Kidney capillary endothelial cell (primary cell): Measurements from ENCODE around the gene ATP6V1B1.
A peak's percentile ranks its signal among the peaks of the same experiment; 100 is the strongest.

ENCODE experiments used
- DNase-seq: peaks from one replicate; pipeline ENCODE4 v3.0.0-alpha.2; 2018; ENCODE audit warnings: low spot score

Gene ATP6V1B1

DNA sequence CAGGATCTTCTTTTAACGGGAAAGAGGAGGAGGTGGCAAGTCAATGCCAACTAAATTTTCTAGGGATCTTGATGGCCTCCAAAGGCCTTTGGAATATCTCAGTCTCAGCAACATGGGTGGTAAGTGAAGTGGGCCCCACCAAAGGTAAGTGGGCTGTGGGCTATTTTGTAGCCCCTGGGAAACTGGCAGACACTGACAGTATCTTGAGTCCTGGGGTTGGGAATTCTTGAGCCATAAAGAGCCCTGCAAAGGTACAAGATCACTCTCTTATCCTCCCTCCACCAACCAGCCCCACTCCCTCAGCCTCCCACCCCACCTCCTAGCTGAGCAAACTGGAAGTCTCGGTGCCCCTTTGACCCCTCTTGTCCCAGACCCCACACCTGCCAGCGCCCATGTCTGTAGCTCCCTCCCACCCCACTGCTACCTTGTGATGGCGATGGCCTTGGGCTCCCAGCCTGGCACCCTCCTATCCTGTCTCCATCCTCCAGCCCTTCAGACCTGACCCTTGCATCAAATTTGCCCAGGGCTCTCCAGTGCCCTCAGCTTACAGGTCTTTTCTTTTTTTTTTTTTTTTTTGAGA, 8.5 kb downstream of the ATP6V1B1 start:
- no peak for DNase-seq

DNA sequence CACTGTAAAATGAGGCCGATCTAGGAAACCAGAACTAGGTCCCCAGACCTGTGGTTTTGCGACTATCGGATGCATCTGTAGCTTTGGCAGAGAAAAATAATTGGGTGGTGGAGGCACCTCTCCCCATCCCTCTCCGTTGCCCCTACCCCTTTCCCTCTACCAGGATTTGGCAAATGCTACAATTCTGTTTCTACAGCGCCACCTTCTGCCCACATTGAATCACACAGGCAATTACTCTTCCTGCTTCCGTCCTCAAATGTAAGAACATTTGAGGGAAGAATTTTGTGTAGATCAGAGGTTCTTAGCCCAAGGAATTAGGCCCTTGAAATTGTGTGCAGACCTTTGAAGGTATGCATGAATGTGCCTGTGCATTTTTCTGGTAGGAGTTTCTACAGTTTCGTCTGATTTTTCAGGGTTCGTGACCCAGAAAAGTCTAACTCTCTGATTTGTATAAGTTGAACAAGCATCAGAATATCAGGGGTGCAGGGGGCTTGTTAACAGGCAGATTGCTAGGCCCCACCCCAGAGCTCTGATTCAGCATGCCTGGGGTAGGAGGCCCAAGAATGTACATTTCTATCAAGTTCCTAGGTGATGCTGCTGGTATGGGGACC, 11.2 kb downstream of the ATP6V1B1 start:
- peak; percentile 49 for DNase-seq

DNA sequence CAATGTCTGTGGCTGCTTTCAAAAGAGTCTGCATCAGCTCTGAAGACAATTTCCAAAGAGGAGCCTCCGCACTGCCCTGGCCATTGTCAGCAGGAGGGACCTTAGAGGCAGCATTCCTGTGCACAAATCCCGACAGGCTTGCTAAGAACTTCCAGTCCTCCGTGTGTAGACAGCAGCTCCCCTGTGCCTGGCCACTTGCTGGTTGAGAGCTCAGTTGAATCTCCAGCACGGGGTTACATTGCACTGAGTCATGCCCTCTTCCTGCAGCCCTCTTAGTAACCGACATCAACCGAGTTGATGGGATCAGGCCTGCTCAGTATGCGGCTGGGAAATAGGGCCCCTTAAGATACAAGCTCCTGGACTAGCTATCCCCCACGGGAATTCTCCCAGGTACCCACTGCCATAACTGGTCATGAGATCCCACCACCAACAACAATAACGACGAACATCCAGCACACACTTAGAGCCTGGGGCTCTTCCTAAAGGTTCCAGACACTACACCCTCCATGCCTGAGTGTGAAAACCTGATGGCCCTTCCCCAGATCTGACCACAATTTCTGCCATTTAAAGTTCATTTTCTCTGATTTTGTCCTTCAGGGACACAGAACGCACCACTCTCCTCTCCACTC, 12.0 kb downstream of the ATP6V1B1 start:
- peak; percentile 60 for DNase-seq

DNA sequence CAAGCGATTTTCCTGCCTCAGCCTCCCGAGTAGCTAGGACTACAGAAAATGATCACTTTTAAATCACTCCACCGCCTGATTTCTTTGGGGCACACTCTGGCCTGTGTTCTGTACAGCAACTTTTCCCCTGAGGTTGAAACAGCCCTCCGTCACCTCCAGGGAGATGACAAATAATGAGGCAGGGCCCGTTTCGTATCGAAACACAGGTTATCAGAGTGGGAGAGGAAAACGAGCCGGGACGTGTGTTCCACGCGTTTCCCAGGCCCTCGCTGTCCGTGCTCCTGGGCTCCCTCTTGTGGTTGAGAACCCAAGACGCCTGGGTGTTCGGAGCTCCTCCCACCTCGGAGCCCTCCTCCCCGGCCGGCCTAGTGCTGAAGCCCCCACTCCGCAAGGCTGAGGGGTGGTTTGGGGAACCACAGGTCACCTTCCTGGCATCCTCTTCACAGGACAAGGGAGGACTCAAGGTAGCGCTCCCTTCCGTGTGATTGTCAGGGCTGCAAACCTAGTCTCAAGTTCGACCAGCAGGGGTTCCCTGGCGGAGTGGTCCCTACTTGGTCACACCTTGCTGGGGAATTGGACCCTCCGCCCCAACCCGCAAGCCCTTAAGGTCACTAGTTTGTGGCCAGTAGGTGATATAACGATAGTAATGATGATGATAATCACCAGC, 12.8 kb downstream of the ATP6V1B1 start:
- DNase-seq: peak; percentile 56

DNA sequence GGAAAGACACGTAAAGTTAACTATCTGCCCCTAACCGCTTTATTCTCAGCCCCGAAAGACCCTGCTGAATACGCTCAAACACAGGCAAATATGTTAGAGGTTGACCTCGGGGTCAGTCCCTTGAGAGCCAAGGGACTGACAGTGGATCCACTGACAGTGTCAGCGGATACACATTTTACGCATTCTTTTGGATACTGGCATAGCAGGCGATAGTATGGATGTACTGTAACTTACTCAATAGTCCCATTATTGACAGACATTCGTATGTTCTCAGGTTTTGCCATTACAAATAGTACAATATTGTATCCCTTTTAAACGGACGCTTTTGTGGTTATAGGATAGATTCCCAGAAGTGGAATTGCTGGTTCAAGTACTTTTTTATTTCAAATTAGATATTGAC, 13.4 kb downstream of the ATP6V1B1 start:
- no peak for DNase-seq

DNA sequence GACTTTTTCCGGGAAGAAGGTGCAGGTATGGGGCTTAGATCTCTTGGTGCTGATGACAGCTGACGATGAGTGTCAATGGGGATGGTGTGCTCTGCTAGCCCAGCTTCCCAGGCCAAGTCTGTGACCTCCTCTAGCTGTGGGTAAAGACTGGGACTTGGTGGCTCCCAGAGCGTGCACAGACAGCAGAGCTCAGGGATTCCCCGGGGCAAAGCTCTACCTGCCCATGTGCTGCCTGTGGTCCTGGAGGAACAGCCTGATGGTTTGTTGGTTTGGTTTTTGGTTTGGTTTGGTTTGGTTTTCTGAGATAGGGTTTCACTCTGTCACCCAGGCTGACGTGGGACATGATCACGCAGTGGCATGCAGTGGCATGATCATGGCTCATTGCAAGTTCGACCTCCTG, 19.2 kb downstream of the ATP6V1B1 start:
- no peak for DNase-seq

DNA sequence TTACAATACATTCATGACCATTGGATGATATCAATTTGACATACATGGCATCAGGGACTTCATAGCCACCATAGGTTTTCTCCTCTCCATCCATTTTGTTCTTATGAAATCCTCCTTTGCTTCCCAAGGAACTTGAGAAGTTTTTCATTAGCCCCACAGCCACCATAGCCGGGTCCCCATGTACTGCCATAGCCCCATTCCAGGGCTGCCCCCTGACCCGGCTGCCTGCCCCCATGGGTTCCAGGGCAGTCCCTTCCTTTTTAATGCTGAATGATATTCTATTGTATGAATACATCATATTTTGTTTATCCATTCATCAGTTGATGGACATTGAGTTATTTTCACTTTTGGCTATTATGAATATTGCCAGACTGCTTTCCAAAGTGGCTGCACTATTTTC, 20.4 kb downstream of the ATP6V1B1 start:
- no peak for DNase-seq

DNA sequence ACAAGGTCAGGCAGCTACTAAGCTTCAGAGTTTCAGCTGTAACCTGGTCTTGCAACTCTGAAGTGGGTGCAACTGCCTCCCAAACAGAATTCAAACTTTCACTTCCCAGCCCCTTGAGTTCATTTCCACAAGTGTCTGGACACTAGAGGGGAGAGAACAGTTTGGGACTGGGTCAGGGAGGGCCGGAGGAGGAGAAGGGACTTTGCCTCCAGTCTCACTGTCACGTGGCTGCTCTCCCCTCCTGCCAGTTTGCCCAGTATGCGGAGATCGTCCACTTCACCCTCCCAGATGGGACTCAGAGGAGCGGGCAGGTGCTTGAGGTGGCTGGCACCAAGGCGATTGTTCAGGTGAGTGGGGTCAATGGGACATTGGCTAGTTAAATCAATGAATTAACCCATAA, 22.1 kb downstream of the ATP6V1B1 start:
- DNase-seq: no peak

DNA sequence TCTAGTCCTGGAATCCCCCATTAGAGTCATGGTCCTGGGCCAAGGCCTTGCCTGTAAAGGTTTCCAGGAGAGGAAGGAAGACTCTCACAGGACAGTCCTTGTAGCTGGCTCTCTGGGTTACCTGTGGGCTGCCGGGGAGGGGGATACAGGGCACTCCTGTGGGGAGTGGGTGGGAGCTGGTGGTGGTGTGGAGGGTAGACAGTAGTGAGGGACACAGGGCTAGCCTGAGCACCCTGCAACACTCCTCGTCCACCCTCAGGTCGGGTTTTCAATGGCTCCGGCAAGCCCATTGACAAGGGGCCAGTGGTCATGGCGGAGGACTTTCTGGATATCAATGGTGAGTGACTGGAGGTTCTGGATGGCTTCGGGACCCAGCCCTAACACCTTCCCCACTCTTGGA, 23.1 kb downstream of the ATP6V1B1 start:
- DNase-seq: no peak

DNA sequence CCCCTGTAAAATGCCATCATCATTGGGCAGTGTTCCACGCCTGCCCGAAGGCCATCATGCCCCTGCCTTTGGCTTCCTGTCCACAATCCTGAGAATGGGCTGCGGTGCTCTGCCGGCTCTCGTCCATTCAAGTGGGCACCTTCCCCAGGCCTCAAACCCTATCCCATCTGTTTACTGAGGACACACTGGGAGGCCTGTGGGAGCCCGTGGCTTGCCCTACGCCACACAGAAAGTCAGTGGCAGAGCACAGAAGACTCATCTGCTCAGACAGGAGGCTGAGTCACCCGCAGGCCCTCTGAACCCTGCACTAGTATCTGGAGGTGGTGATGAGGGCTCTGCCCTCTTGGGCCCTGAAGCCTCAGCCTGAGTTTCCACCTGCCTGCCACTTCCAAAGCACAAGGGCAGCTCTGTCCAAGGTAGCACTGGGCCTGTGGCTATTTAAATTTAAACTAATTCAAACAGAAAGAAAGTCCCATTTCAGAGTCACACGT, 23.6 kb downstream of the ATP6V1B1 start:
- no peak for DNase-seq

DNA sequence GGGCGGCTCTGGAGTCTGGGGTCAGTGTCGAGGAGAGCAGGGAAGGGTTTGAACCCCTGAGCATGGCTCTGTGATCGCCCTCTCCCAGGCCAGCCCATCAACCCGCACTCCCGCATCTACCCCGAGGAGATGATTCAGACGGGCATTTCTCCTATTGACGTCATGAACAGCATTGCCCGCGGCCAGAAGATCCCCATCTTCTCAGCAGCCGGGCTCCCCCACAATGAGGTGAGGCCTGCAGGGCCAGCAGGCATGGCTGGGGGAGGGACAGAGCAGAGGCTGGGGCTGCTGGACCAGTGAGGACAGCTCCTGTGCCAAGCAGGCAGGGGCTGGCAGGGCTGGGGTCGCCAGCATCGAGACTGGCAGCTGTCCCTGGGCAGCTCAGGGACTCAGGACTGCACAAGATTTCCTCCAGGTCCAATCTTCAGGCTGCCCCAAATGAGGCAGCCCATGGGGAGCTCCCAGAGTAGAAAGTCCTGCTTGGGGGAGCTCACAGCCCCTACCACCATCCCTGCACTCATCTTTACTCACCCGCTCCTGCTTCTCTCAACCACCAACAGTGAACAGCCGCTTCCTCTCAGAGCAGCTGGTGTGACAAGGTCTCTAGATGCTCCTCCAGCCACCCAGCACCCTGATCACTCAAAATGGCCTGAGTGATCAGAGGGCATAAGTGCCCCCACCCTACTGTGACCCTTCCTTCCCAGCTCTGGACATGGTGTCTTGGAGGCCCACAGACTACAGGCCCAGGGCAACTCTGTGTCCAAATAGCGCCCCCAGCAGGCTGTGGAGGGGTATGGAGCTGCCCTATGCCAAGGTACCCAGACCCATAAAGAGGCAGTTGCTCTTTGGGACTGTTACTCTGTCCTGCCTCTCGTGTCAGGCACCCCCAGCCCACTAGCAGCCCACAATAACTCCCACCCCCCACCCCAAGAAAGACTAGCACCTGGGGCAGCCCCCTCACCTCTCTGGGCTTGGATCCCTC, 24.4 kb downstream of the ATP6V1B1 start:
- no peak for DNase-seq

DNA sequence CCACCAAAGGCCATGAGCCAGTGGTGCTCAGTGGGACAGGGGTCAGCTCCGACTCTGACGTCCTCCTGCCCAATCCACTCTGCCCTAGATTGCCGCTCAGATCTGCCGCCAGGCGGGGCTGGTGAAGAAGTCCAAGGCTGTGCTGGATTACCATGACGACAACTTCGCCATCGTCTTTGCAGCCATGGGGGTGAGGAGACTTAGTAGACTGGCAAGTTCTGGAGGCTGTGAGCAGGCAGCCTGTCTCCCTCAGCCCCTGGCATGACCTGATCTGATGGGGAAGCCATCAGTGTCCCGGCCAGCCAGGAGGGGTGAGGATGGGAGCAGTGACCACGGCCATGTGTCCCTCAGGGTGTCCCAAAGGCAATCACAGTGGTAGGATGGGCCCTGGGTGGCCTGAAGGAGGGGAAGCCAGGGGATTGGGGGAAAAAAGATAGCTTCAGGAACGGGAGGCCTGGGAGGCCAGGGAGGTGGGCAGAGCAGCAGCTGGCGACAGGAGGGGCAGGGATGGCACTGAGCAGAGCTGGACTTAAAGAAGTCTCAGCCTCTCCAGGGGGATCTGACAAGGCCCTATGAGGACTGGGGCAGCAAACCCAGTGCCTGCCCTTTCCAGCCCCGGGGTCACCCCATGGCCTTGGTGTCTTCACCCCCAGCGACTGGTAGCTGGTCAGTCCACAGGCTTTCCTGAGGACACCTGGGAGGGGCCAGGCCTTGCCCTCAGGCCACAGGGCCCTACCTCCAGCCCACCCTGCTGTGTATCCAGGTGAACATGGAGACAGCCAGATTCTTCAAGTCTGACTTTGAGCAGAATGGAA, 25.3 kb downstream of the ATP6V1B1 start:
- DNase-seq: no peak

DNA sequence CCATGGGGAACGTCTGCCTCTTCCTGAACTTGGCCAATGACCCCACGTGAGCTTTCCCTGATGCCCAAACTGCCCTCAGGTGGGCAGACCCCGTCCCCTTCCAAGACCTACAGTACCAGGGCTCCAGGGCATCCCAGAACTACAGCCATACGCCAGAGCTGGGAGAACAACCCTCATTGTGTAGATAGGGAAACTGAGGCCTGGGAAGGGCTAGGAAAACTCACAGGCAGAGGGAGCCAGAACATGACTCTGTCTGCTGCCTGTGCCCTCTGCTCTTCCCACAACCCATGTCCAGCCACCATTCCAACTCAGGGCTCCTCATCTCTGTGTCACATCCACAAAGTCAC, 25.9 kb downstream of the ATP6V1B1 start:
- DNase-seq: no peak

DNA sequence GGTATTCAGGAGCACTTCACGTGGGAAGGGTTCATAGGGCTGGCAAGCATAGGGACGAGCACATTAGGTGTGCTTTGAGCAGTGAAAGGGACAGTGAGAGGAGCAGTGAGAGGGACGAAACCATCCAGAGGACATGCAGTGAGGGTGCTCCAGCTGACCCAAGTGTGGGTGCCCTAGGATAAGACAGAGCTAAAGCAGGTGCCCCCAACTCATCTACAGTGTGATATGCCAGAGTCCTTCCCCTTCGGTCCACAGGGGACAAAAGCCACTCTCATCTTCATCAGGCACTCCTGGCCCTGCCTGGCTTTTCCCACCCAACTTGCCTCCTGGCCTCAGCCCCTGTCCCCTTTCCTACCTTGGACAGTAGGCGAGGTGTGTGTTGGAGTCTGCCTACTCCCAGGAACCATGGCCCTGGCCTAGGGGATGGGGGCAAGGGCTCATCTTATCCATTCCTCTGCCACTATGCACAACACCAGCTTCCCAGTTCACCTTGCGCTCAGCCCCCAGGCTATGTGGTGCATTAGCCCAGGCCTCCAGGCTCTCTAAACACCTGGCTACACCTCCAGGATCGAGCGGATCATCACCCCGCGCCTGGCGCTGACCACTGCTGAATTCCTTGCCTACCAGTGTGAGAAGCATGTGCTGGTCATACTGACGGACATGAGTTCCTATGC, 26.6 kb downstream of the ATP6V1B1 start:
- DNase-seq: no peak

DNA sequence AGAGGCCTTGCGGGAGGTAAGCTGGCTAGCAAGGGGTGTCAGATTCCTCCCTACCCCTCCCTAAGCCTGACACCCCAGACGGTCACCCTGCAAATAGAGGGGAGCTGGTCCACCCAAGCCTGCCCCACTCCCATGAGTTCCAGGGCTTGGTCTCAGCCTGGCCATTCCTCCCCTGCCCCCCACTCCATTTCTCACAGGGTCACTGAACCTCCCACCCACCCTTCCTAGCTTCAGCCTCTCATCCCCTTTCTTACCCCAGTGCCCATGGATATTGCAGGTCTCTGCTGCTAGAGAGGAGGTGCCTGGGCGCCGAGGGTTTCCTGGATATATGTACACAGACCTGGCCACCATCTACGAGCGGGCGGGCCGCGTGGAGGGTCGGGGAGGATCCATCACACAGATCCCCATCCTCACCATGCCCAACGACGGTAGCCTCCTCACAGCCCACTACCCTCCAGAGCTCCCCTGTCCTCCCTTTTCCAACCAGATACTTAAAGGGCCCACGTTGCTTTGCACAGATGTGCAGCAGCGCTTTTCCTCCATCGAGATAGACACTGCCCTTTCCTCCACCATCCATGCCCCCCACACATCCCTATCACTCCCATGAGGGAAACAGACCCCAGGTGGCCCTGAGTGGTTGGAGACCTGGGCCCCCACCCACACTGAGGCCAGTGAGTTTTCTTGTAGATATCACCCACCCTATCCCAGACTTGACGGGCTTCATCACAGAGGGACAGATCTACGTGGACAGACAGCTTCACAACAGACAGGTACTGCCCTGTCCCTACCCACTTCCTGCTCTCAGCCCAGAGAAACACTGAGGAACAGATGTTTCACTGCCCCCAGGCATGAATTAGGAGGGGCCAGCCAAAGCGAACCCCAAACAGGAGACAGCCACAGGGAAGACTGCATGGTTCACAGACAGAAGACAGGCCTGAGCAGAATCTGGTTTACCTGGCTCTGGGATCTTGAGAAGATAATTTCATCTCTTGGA, 27.5 kb downstream of the ATP6V1B1 start:
- no peak for DNase-seq

DNA sequence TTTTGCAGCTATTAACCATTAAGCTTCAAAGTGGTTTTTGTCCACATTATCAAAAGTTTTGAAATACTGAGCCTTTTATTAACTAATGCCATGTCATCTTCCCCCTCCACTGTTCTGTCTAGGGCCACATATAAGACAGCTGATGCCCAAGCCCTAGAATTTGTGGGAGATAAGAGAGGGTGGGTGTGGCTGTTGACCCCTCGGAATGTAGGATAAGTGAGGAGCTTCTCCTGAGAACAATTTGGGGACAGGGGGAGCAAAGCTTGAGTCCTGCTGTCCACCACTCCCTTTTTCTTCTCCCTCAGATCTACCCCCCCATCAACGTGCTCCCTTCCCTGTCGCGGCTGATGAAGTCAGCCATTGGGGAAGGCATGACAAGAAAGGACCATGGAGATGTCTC, 28.4 kb downstream of the ATP6V1B1 start:
- DNase-seq: no peak

DNA sequence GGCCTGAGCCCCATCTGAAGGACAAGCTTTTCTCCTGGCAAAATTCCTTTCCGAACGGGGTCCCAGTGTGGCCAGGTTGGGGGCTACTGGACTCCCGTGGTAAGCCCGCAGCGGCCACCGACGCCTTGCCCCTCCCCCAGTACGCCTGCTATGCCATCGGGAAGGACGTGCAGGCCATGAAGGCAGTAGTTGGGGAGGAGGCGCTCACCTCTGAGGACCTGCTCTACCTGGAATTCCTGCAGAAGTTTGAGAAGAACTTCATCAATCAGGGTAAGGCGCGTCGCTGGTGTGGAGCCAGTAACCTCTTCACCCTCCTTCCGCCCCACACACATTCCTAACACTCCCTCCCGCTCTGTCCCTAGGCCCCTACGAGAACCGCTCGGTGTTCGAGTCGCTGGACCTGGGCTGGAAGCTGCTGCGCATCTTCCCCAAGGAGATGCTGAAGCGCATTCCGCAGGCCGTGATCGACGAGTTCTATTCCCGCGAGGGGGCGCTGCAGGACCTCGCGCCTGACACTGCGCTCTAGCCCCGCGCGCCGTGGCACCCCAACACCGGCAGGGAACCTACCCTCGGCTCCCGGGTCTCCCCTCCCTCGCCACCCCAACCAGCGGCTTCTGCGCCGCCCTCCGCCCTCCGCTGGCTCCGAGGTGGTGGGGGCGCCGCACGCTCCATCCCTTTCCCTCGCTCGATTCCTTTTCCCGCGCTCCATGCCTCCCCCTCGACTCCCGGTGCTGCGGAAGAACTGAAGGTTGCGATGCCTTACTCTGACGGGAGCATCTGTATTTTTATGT, 29.1 kb downstream of the ATP6V1B1 start:
- DNase-seq: peak; percentile 40

DNA sequence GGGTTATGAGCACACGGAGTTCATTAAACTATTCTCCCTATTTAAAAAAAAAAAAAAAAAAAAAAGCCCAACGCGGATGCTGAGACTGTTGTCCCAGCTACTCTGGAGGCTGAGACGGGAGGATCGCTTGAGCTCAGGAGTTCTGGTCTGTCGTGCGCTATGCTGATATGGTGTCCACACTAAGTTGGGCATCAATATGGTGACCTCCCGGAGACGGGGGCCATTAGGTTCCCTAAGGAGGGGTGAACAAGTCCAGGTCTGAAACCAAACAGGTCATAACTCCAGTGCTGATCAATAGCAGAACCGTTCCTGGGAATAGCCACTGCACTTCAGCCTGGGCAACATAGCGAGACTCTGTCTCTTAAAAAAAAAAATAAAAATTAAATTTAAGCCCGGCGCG, 29.8 kb downstream of the ATP6V1B1 start:
- no peak for DNase-seq

DNA sequence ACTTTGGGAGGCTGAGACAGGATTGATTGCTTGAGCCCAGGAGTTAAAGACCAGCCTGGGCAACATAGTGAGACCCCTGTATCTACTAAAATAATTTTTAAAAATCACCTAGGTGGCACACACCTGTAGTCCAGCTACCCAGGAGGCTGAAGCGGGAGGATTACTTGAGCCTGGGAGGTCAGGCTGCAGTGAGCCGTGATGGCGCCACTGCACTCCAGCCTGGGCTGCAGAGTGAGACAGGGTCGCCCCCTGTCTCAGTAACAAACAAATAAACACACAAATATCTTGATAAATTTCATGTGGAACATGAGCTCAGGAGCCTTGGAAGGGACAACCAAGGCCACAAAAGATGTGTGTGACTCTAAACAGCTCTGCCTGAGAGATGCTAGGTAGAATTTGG, 31.0 kb downstream of the ATP6V1B1 start:
- no peak for DNase-seq
